GM12865 (cell line): ENCODE results near the gene ABAT.
"Not testable (repeated sequence)": the region's sequence is repeated elsewhere in the genome, so short reads cannot be mapped to it uniquely, and the experiment has no call there.

Source experiments
- DNase-seq: peaks from one replicate; pipeline ENCODE4 v3.0.0; 2010; ENCODE audit warnings: low read depth
- H3K4me3 ChIP-seq: 2 replicates; pipeline ENCODE4 v1.5.1; 2011; ENCODE audit warnings: mild to moderate bottlenecking, low read depth, low read length, control low read depth
- CTCF ChIP-seq: IDR thresholded peaks from 2 replicates; pipeline ENCODE4 v1.5.1; 2011; ENCODE audit warnings: low read length, control low read depth, low read depth, inconsistent platforms; ENCODE audit not compliant: insufficient read depth; ENCODE audit errors: missing control alignments

ABAT gene

GRCh38 chr16:8691728-8692127 is 17.3 kb downstream of the ABAT start:
- DNase-seq = no peak
- no peak for TF ChIP-seq CTCF
- H3K4me3 ChIP-seq = no peak overlapping the region

- TF ChIP-seq CTCF = no peak
- H3K4me3 ChIP-seq = no peak overlapping the region
- DNase-seq = no peak
Measured at GRCh38 chr16:8694795-8695728, 20.6 kb downstream of the ABAT start.

GRCh38 chr16:8696880-8697279 is 22.5 kb downstream of the ABAT start:
- no peak for DNase-seq
- no peak for TF ChIP-seq CTCF

GRCh38 chr16:8697965-8698364 is 23.5 kb downstream of the ABAT start:
- DNase-seq = no peak
- no peak overlapping the region for H3K4me3 ChIP-seq
- TF ChIP-seq CTCF = no peak

More at GRCh38 chr16:8696880-8697279, 22.5 kb downstream of the ABAT start:
- H3K4me3 ChIP-seq = no peak overlapping the region

- DNase-seq = no peak
- H3K4me3 ChIP-seq = no peak overlapping the region
- TF ChIP-seq CTCF = no peak
Measured at GRCh38 chr16:8703693-8704092, 29.3 kb downstream of the ABAT start.

- no peak for DNase-seq
- no peak overlapping the region for H3K4me3 ChIP-seq
- TF ChIP-seq CTCF = no peak
Measured at GRCh38 chr16:8704098-8704497, 29.7 kb downstream of the ABAT start.

- not testable (repeated sequence) for DNase-seq
Measured at GRCh38 chr16:8705100-8705822, 30.8 kb downstream of the ABAT start.

More at GRCh38 chr16:8705100-8705822, 30.8 kb downstream of the ABAT start:
- not testable (repeated sequence) for H3K4me3 ChIP-seq
